A549 (cell line): ENCODE measurements around the gene GPC1. TPM values are rescaled to one million over a fixed set of nuclear protein-coding genes. Genes with fewer than 3 reads are reported as not detected.
A peak's percentile ranks its signal among the peaks of the same experiment; 100 is the strongest.

ENCODE experiments used
- ATAC-seq, 2 experiments: fragments of 200-7000 bp in 1 of 2; fragments of >200 bp in 1 of 2; cut with Nextera tagmentation in 1 of 2; cut with Tn5 transposase in 1 of 2; 3 replicates each; pipeline versions ENCODE4 v1.8.0 to v1.9.1; 2018 to 2020; ENCODE audit warnings: mild to moderate bottlenecking in 1 of 2, moderate library complexity in 1 of 2
- CTCF ChIA-PET: fragments of 300-600 bp; sonication (Branson Sonifier 250); formaldehyde crosslinking; extraction: SDS; loops from one replicate; lab custom pipeline; 2021; ENCODE audit warnings: antibody characterized with exemption, inconsistent platforms; lab: Yijun Ruan, JAX
- POLR2A ChIA-PET: fragments of 350-600 bp; formaldehyde crosslinking; extraction: SDS; loops from one replicate; lab custom pipeline; 2021; ENCODE audit warnings: antibody characterized with exemption, inconsistent platforms; lab: Yijun Ruan, JAX
- DNase-seq, 2 experiments: peaks; one replicate each; pipeline versions ENCODE4 v3.0.0 to v3.0.0-alpha.2; 2011 to 2016; ENCODE audit warnings: low read depth in 1 of 2, low spot score in 1 of 2
- FAIRE-seq: peaks from 2 replicates; lab custom pipeline; 2011; peaks lifted over from hg19 to GRCh38; lab: Jason Lieb, UNC
- H3K27ac ChIP-seq, 2 experiments: fragments of >200 bp; sonication (Bioruptor Twin); formaldehyde crosslinking; 3 replicates each; pipeline ENCODE4 v1.5.1; 2016 to 2017
- H3K4me1 ChIP-seq: fragments of >200 bp; sonication (Bioruptor Twin); formaldehyde crosslinking; 3 replicates; pipeline ENCODE4 v1.6.1; 2016
- H3K4me2 ChIP-seq: fragments of >200 bp; sonication (Bioruptor Twin); formaldehyde crosslinking; 3 replicates; pipeline ENCODE4 v1.6.1; 2016
- H3K4me3 ChIP-seq: fragments of >200 bp; sonication (Bioruptor Twin); formaldehyde crosslinking; 3 replicates; pipeline ENCODE4 v1.5.1; 2016
- H3K9me3 ChIP-seq: fragments of >200 bp; sonication (Bioruptor Twin); formaldehyde crosslinking; 3 replicates; pipeline ENCODE4 v1.6.1; 2016
- BCL3 ChIP-seq: fragments of >200 bp; sonication (Bioruptor Twin); formaldehyde crosslinking; IDR thresholded peaks from 3 replicates; pipeline ENCODE4 v1.6.1; 2016
- E2F6 ChIP-seq: IDR thresholded peaks from 2 replicates; pipeline ENCODE4 v1.6.1; 2012; ENCODE audit warnings: low read depth, borderline replicate concordance
- EHF ChIP-seq: fragments of 250-450 bp; sonication (Bioruptor Pico); IDR thresholded peaks from 2 replicates; pipeline ENCODE4 v1.5.0; 2020; ENCODE audit warnings: mild to moderate bottlenecking
- EHMT2 ChIP-seq: fragments of 200-600 bp; sonication (generic); IDR thresholded peaks from 2 replicates; pipeline ENCODE4 v1.6.1; 2016; ENCODE audit warnings: antibody characterized with exemption, low read depth, mild to moderate bottlenecking, moderate library complexity
- ELK1 ChIP-seq: fragments of 150-350 bp; IDR thresholded peaks from 2 replicates; pipeline ENCODE4 v1.6.1; 2014; ENCODE audit warnings: low read depth, mild to moderate bottlenecking, low read length
- GATA3 ChIP-seq: IDR thresholded peaks from 2 replicates; pipeline ENCODE4 v1.6.1; 2012; ENCODE audit warnings: borderline replicate concordance
- HOXB13 ChIP-seq: fragments of 250-450 bp; sonication (Bioruptor Pico); IDR thresholded peaks from 2 replicates; pipeline ENCODE4 v1.5.0; 2020; ENCODE audit warnings: low read depth, mild to moderate bottlenecking, moderate library complexity
- HOXB5 ChIP-seq: fragments of 250-450 bp; sonication (Bioruptor Pico); IDR thresholded peaks from 2 replicates; pipeline ENCODE4 v1.5.0; 2020; ENCODE audit warnings: mild to moderate bottlenecking, moderate library complexity
- JUN ChIP-seq, 2 experiments: fragments of >200 bp; sonication (Bioruptor Twin); formaldehyde crosslinking; IDR thresholded peaks; 2 replicates in 1 of 2; 3 replicates in 1 of 2; pipeline ENCODE4 v1.6.1; 2016 to 2017
- JUNB ChIP-seq: fragments of >200 bp; sonication (Bioruptor Twin); formaldehyde crosslinking; IDR thresholded peaks from 2 replicates; pipeline ENCODE4 v1.6.1; 2016
- MAZ ChIP-seq: fragments of 150-350 bp; IDR thresholded peaks from 2 replicates; pipeline ENCODE4 v1.6.1; 2014; ENCODE audit warnings: antibody characterized with exemption, low read depth, low read length, borderline replicate concordance
- NPAS2 ChIP-seq: fragments of 250-450 bp; sonication (Bioruptor Pico); IDR thresholded peaks from 2 replicates; pipeline ENCODE4 v1.8.0; 2022; ENCODE audit warnings: mild to moderate bottlenecking, moderate library complexity, borderline replicate concordance
- PBX3 ChIP-seq: IDR thresholded peaks from 2 replicates; pipeline ENCODE4 v1.6.1; 2012
- PHF8 ChIP-seq: fragments of 200-600 bp; sonication (generic); IDR thresholded peaks from 2 replicates; pipeline ENCODE4 v1.6.1; 2016; ENCODE audit warnings: low read depth, mild to moderate bottlenecking, antibody characterized with exemption, moderate library complexity, borderline replicate concordance
- POLR2A ChIP-seq: IDR thresholded peaks from 2 replicates; pipeline ENCODE4 v1.6.1; 2012; ENCODE audit warnings: mild to moderate bottlenecking, low read length
- RAD21 ChIP-seq, 2 experiments: fragments of >200 bp in 1 of 2; sonication (Bioruptor Twin) in 1 of 2; formaldehyde crosslinking in 1 of 2; IDR thresholded peaks in 1 of 2; conservative IDR thresholded peaks in 1 of 2; 2 replicates in 1 of 2; 3 replicates in 1 of 2; pipeline ENCODE4 v1.6.1; 2012 to 2018; ENCODE audit warnings: inconsistent platforms in 1 of 2
- RARB ChIP-seq: fragments of 250-450 bp; sonication (Bioruptor Pico); IDR thresholded peaks from 2 replicates; pipeline ENCODE4 v1.8.0; 2021; ENCODE audit warnings: mild to moderate bottlenecking, moderate library complexity
- RCOR1 ChIP-seq: fragments of 150-350 bp; IDR thresholded peaks from 2 replicates; pipeline ENCODE4 v1.6.1; 2014; ENCODE audit warnings: antibody characterized with exemption, low read length, low read depth
- RFX5 ChIP-seq: fragments of 450-650 bp; IDR thresholded peaks from 2 replicates; pipeline ENCODE4 v1.7.1; 2014; ENCODE audit warnings: antibody characterized with exemption, mild to moderate bottlenecking, moderate library complexity
- SMC3 ChIP-seq: fragments of >200 bp; sonication (Bioruptor Twin); formaldehyde crosslinking; IDR thresholded peaks from 3 replicates; pipeline ENCODE4 v1.6.1; 2018; ENCODE audit warnings: inconsistent platforms
- SREBF2 ChIP-seq: fragments of 450-650 bp; IDR thresholded peaks from 2 replicates; pipeline ENCODE4 v1.6.1; 2014; ENCODE audit warnings: mild to moderate bottlenecking, moderate library complexity
- USF2 ChIP-seq: fragments of 450-650 bp; IDR thresholded peaks from 2 replicates; pipeline ENCODE4 v1.6.1; 2014; ENCODE audit warnings: antibody characterized with exemption
- ZC3H11A ChIP-seq: fragments of 450-650 bp; IDR thresholded peaks from 2 replicates; pipeline ENCODE4 v1.6.1; 2014; ENCODE audit warnings: antibody characterized with exemption, mild to moderate bottlenecking
- ZFP36 ChIP-seq: fragments of 450-650 bp; IDR thresholded peaks from 2 replicates; pipeline ENCODE4 v1.6.1; 2014; ENCODE audit warnings: borderline replicate concordance; ENCODE audit not compliant: partially characterized antibody
- WGBS: methylation state at CpG from one replicate; pipeline ENCODE4 v1.1.6; 2017; ENCODE audit errors: missing lambda C conversion rate; 5-methylcytosine and 5-hydroxymethylcytosine counted together
- polyA plus RNA-seq, 4 experiments: library from polyadenylated mRNA; depleted of rRNA in 3 of 4; stranded (reverse); fragments of >200 nt; fragmentation: RNase III in 1 of 4; extraction: RNeasy Plus Mini Kit Qiagen cat#74134 plus additional on column Dnase treatment in 1 of 4; gene quantifications; 2 replicates in 3 of 4; 3 replicates in 1 of 4; pipeline ENCODE4 v1.2.3, GENCODE V29; 2011 to 2017
- TF ChIP-seq, protein P1 (sequence below): IDR thresholded peaks from 2 replicates; pipeline ENCODE4 v1.6.1; 2012

Gene GPC1
- polyA plus RNA-seq, 2 of the 4 experiments (the other 2 are of a cell fraction), result 19.8 to 97.7 TPM

DNA sequence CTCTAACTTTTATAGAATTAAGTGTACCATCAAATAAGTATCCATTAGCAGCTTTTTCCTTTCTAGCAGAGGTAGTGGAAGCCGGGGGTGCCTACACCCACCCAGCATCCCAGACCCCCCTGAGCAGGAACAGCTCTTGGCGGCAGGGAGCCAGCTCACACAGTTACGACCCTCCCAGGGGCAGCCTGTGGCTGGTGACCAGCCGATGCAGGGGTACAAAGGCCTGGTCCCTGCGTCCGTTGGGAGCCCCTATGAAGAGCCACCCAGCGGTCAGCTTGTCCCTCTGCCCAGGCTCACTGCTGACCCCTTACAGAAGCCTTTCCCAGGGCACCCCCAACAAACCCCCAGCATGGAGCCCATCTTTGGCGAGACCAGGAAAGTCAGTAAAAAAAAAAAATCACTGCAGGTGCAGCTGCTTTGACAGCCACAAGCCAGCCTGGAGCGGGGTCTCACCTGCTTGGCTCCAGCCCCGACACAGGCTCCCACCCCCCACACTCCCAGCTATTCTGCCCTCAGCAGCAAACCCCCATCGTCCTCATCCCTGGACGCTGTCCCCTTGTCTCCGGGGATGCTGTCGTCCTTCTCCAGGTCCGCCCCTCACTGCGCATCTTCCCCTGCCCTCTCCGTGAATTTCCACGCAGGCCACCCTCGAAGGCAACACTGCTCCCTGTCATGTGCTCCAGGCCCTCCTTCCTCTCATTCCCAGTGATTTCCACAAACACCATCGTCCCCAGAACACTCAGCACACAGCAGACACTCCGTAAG, 43.1 kb downstream of the GPC1 start:
- ChIA-PET CTCF (interaction anchor here (1.3 kb wide), 1 partner anchor 36 kb away, joined by 3 read pairs; no protein-coding TSS in a partner anchor), POLR2A (no interaction called here)
- ATAC-seq (no peak), FAIRE-seq (no peak), DNase-seq (no peak)
- Histone ChIP-seq H3K4me3 (no peak overlapping the region), H3K4me1 (no peaks in the 10 kb centered on the region), H3K4me2 (no peak overlapping the region), H3K27ac (no peak overlapping the region), H3K9me3 (peaks cover 15% of the 10 kb centered on the region; the same call in 2 of the 3 replicates)
- WGBS, result 95% methylated on average over 21 of the region's 21 CpGs
- TF ChIP-seq MAZ, result no peak
- TF ChIP-seq E2F6, result no peak
- no peak for TF ChIP-seq SREBF2
- TF ChIP-seq EHMT2, result no peak
- no peak for TF ChIP-seq RFX5
- no peak for TF ChIP-seq JUNB

DNA sequence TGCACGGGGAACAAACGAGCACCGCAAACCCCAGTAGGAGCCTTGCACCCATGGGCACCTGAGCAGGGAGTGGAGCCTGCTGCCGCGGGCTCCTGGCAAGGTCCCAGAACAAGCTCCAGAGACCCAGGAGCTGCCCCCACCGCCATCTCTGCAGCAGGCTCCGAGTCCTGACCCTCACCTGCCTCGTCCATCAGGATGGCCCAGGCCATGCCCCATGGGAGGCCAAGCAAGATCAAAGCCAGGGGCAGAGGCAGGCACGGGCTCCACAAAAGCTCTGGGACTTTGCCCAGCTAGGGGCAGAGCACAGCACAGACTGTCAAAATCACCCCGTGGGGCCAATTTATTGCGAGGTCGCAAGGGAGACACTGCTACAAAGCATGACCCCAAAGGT, 43.6 kb downstream of the GPC1 start:
- peak in 1 of 2 experiments; percentile 28; a peak in 1 of 6 replicates for ATAC-seq
- H3K9me3 ChIP-seq, result peaks cover 11% of the 10 kb centered on the region; the same call in 2 of the 3 replicates

More for the DNA sequence above, 43.6 kb downstream of the GPC1 start:
- no peak for TF ChIP-seq NPAS2
- no peak for TF ChIP-seq ZFP36
- TF ChIP-seq USF2, result no peak
- no peak for TF ChIP-seq JUN (IDR thresholded peaks at IDR 0.05)
- TF ChIP-seq RFX5, result no peak
- TF ChIP-seq GATA3, result no peak
- TF ChIP-seq POLR2A, result no peak
- TF ChIP-seq SMC3, result no peak
- no peak for TF ChIP-seq HOXB13 (CRISPR knock-in tag)
- TF ChIP-seq RAD21 (conservative IDR thresholded peaks at IDR 0.05 in 1 of 2, IDR thresholded peaks at IDR 0.05 in 1 of 2), result no peak
- no peak for TF ChIP-seq PHF8
- no peak for TF ChIP-seq ELK1
- TF ChIP-seq RCOR1, result no peak
- TF ChIP-seq BCL3, result no peak
- no peak for TF ChIP-seq ZC3H11A
- TF ChIP-seq HOXB5 (CRISPR knock-in tag), result no peak
- no peak for TF ChIP-seq PBX3
- TF ChIP-seq EHF, result no peak
- no peak for TF ChIP-seq RARB (CRISPR knock-in tag)
- TF ChIP-seq, protein P1, sequence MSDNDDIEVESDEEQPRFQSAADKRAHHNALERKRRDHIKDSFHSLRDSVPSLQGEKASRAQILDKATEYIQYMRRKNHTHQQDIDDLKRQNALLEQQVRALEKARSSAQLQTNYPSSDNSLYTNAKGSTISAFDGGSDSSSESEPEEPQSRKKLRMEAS, result no peak
- TF ChIP-seq, all 56 proteins: peak for 0
- ChIA-PET POLR2A (no interaction called here), CTCF (interaction anchor here (1.3 to 1.4 kb wide), 2 partner anchors 35 to 246 kb away, joined by 3 read pairs; no protein-coding TSS in a partner anchor)
- 90% methylated on average over 11 of the region's 12 CpGs for WGBS
- Histone ChIP-seq H3K4me1 (no peaks in the 10 kb centered on the region), H3K4me2 (no peak overlapping the region), H3K27ac (no peak overlapping the region), H3K4me3 (no peak overlapping the region)
- FAIRE-seq, result no peak
- no peak for DNase-seq
